HG03066 (cell line): ENCODE data around the gene FOXP1.
"Not testable (repeated sequence)": the region's sequence is repeated elsewhere in the genome, so short reads cannot be mapped to it uniquely, and the experiment has no call there.

Experiments used
- ATAC-seq: cut with Tn5 transposase; IDR thresholded peaks from one replicate; pipeline ENCODE4 v1.9.1; 2021; ENCODE audit warnings: low read depth; ENCODE audit not compliant: unreplicated experiment

The FOXP1 gene

GRCh38 chr3:71035886-71036285 lies 547.6 kb downstream of the FOXP1 start:
- no peak for ATAC-seq

GRCh38 chr3:71035314-71035713 lies 548.2 kb downstream of the FOXP1 start:
- ATAC-seq, result no peak

- no peak for ATAC-seq
These were observed 549.8 kb downstream of the FOXP1 start for GRCh38 chr3:71033681-71034220.

- no peak for ATAC-seq
These were observed 551.5 kb downstream of the FOXP1 start for GRCh38 chr3:71031914-71032521.

GRCh38 chr3:71031181-71031580 lies 552.3 kb downstream of the FOXP1 start:
- ATAC-seq, result no peak

GRCh38 chr3:71030748-71031147 lies 552.8 kb downstream of the FOXP1 start:
- no peak for ATAC-seq

DNA sequence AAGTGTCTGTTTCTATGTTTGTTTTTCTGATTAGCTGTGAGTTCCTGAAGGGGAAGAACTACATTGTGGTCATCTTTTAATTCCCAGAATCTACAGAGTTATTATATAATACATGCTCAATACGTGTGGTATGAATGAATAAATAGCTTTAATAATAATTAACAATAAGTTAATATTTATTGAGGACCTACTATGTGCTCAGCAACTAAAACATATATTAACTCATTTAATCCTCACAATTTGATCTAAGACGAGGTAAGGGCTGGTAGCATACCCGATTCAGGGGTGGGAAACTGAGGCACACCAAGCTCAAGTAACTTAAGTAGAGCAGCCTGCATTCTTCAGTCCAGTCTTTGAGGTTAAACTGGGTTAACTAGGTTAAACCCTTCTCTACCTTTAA lies 553.8 kb downstream of the FOXP1 start:
- no peak for ATAC-seq

- ATAC-seq, result no peak
These were observed 554.7 kb downstream of the FOXP1 start for GRCh38 chr3:71028802-71029201.

DNA sequence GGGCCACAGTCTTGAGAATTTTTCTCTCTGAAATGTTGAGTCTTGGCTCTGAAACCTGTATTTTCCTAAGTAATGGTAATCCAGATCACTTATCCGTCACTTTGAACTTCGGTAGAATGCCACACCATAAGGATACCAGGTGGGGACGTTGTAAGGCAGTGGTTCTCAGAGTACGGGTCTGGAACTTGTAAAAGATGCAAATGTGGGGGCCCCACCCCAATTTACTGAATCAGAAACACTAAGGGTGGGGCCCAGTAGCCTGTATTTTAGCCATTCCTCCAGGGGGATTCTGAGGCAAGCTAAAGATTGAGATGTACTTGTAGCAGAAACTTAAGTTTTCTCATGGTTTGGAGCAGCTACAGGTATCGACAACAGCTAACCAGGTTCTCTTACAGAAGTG lies 555.3 kb downstream of the FOXP1 start:
- ATAC-seq, result no peak

DNA sequence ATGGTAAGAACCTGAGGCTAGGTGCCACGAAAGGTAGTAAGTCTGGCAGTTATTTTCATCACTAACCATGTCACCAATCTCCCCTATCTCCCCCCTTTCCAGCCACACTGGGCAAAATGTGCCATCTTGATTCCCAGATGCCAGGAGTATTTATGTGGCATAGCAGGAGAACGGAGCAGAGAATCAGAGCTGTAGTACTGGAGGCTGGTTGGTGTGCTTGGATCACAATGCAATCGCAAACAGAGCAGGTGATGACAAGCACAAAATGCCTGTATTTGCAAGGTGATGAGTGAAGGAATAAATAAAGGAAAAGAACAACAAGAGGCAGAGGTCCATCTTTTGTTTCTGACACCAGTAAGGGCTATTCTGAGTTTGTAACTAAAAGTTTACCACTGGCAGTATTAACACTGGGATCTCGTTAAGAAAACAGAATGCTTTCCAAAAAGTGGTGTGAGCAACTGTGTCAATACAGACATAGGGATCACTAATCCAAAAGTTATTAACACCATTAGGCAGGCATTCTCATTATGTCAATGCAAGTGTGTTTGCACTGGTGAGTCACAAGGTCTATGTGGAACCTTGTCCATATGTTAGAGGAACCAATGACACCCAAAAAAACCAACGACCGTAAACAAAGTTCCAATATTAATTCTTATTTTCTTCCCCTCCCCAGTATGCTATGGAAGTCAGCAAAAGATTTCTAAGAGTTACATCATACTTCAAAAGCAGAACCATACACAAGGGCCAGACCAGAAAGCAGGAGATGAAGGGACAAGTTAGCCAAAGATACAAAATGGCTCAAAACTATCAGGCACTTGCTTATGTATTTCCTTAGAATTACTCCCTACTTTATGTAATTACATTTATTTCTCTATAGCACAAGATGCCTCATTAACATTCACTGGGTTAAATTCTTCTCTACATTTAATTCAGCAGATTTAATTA lies 556.6 kb downstream of the FOXP1 start:
- ATAC-seq, result no peak

- no peak for ATAC-seq
These were observed 558.0 kb downstream of the FOXP1 start for GRCh38 chr3:71025516-71025915.

DNA sequence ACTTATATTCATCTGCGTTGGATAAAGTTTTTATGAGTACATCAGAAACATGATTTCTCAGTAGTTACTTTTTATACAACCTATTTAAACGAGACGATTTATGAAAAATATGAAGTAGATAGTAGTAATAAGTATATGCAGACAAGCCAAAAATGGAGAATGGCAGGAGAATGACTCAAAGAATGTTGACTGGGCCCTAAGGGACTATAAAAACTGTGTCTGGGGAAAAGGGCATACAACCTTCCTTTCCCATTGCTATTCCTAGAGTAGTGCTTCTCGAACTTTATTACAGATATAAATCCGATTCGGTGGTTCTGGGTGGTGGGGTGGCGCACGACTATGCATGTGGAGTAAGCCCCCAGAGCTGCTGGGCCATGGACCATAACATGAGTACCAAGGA lies 558.5 kb downstream of the FOXP1 start:
- no peak for ATAC-seq

DNA sequence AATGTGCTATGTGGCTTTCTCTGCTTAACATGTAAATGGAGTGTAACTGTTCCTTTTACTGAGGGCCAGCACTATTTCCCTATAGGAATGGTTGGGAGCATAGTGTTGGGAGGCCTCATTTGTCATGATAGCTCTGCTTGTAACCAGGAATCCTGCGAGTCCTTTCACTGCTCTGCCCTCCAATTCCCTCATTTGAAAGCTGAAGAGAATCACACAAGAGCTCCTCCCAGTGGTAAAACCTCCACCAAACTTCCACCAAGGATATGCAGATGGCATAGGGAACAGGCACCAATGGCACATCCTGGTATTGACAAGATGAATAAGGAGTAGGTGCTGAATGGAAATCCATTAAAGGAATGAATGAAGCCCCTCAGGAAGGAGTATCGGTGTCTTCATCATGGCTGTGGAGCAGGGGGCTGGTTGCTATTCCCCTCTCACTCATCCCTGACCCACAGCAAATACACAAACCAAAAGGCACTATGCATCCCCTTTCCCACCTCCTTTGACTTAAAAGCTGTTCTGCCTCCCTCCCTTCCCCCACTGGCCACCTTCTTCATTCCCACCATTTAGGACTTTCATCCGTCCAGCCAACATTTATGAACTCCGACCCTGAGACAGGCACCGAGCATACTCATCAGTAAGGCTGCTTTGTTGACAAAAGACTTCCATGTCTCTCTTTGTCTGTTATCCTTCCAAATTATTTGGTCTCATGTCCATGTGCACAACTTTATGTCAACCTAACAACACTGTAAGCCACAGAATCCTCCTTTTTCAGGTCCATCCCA lies 560.8 kb downstream of the FOXP1 start:
- ATAC-seq, result no peak

DNA sequence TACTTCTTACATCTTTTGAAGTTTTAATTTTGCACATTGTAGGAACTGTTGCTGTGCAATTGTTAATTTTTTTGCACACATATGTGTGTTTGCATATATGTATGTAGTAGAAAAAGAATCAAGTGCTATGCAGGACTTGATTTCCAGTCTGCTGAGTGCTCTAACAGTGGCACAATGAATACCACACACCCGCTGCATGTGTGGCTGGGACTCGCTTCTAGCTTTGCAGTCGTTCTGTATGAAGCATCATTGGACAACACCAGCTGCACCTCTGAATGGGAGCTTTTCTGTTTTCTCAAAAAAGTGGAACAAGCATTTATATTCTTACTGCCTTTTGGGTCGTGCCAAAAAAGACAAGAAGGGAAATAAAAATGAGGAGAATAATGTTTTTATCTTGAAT lies 564.7 kb downstream of the FOXP1 start:
- ATAC-seq, result no peak

DNA sequence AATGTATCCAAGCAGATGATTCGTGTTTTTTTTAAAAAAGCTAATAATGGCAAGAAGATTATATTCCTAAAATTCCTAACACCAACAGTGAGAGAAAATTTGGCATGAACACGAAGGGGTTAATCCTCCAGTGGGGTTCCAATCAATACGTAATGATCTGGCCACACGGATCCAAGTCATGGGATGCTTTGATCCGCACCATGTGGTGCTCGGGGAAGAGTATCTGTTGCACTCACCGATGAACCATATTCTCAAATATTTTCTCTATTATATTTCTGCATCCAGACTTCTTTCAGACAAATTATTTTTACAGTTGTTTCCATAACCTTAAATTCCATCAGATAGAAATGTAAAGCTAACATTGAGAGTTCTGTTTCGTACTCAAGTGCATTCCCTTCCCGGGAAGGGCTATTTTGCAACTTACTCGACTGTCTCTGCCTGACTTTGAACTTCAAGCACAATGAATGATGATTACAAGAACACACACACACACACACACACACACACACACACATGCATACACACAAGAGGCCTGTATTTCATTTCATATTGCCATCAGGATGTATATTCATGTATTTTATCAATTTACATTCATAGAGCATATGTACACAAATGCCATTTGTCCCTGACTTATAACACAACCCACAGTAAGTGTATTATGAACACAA lies 567.2 kb downstream of the FOXP1 start:
- no peak for ATAC-seq

DNA sequence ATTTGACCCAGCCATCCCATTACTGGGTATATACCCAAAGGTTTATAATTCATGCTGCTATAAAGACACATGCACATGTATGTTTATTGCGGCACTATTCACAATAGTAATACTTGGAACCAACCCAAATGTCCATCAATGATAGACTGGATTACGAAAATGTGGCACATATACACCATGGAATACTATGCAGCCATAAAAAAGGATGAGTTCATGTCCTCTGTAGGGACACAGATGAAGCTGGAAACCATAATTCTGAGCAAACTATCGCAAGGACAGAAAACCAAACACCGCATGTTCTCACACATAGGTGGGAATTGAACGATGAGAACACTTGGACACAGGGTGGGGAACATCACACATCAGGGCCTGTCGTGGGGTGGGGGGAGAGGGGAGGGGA lies 568.9 kb downstream of the FOXP1 start:
- ATAC-seq, result not testable (repeated sequence)

DNA sequence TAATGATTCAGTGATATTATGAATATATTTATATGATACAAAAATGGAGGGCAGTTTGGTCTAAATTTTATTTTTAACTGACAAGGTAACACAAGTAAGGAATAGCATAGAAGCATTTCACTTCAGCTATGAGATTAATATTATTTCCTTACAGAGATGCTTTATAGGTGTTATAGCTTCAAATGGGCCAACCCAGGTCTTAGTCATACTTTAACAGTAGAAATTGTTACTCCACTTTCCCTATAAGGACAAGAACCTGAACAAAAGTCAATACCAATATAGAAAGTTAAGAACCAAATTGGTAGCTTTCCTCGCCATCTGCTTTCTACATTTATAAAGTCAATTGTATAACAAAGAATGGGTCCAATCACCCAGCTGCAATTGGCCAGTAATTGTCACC lies 570.6 kb downstream of the FOXP1 start:
- no peak for ATAC-seq

DNA sequence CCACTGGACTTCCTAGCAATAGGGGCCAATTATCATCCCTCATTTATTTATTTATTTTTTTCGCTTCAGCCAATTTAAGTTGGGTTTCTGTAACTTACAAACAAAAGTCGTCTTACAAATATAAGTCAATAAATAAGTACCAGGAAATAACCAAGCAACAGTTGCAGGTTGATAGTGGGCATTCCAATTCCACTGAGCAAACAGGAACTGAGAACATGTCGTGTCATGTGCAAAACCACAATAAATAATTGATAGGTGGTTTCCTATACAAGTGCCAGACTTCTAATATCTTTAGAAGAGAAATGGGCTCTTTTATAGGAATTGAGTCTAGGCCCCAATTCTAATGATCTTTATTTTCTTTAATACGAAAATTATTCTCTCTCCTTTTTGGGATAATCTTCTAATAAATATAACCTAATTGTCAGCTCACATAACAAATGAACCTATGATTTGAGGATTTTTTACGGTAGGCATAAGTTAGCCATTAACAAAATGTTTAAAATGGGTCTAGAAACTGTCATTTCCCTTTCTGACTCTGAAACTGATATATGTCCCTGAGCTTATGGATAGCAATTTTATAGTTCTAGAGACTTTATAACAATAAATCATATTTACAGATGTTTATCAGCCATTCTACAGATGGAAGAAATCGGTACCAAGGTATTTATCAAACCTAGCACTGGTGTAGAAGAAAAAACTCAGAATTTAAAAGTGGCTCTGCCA lies 571.8 kb downstream of the FOXP1 start:
- ATAC-seq, result peak; percentile 65

DNA sequence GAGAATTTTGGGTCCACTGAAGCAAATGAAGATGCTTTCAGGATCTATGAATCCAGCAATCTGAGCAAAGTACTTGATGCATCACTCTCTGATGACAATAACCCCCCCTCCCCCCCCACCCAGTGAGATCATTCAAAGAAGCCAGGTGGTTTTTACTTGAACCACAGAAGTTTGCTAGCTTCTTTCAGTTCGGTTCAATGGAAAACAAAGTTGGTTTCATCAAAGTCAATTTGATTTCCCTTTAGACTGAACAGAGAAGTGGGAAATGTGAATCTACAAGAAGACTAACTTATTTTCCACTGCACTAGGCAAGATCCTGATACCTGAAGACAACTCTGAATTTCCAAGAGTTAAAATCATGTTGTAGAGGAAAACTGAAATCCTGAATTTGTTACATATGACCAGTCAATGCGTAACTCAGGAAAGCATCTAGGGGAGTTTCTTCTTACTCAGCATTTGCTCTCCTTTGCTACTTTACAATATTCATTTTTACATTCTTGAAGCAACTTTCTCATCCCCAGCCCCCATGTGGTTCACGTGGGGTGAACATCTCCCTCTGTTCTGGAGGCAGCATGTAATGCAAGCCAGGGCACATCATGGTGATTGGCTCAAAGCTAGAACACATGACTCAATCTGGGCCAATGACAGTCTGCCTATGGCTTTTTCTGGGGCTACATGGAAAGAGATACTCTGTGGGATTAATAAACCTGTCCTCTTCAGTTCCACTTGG lies 572.6 kb downstream of the FOXP1 start:
- ATAC-seq, result peak; percentile 63
